Stimulated activated CD4-positive, alpha-beta T cell treated with anti-CD3 and anti-CD28 coated beads, Interleukin-4, amount 100 ng/mL, for 4 hours (primary cell): Measurements from ENCODE around the gene ABCB1.

Source experiments
- DNase-seq, 2 experiments: peaks; one replicate each; pipeline ENCODE4 v3.0.0-alpha.2; 2020

Gene ABCB1

DNA sequence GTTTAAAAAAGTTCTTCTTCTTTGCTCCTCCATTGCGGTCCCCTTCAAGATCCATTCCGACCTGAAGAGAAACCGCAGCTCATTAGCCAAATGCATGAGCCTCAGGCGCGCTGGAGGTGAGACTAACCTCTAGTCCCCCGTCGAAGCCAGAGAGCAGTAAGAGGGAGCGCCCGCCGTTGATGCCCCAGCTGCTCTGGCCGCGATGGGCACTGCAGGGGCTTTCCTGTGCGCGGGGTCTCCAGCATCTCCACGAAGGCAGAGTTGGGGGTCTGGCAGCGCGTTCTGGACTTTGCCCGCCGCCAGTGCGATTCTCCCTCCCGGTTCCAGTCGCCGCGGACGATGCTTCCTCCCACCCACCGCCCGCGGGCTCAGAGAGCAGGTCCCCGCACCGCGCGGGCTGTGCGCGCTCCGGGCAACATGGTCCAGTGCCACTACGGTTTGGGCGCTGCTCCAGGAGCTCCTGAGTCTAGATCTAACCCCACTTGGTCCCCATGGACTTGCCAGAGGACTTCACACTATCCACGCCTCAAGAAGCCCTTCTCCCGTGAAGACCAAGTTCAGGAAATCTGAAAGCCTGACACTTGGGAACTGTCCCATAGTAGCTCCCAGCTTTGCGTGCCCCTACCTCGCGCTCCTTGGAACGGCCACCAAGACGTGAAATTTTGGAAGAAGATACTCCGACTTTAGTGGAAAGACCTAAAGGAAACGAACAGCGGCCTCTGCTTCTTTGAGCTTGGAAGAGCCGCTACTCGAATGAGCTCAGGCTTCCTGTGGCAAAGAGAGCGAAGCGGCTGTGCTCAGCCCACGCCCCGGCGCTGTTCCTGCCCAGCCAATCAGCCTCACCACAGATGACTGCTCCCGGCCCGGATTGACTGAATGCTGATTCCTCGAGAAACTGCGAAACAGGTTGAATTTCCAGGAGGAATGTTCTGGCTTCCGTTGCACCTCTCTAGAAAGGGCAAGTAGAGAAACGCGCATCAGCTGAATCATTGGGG lies at the start of gene ABCB1:
Gene ABCB1 (minus strand): TSS at position 755 of the 995 bp plus-strand sequence. CDS start 700 bp downstream, at position 55.
- peak; percentile 38 to 45 for DNase-seq

GRCh38 chr7:87648316-87648715 lies 47.6 kb upstream of the ABCB1 start:
- DNase-seq = no peak

DNA sequence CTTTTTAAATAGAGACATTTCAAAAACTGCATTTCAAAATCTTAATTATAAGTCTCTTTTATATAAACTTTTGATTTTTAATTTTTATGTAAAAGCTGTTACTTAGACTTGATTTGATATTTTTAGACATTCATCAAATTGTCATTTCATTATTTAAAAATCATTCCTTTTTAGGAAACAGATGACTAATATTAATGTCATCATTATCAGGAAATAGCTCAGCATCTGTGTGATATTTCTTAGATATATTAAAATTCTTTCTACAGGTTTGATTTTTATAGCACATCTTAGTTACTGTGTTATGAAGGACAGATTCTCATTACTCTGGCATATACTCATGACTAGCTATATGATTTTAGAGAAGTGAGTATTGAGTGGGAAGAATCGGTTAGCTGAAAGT lies 44.8 kb upstream of the ABCB1 start:
- no peak for DNase-seq

GRCh38 chr7:87635921-87636320 lies 35.2 kb upstream of the ABCB1 start:
- DNase-seq = no peak

DNA sequence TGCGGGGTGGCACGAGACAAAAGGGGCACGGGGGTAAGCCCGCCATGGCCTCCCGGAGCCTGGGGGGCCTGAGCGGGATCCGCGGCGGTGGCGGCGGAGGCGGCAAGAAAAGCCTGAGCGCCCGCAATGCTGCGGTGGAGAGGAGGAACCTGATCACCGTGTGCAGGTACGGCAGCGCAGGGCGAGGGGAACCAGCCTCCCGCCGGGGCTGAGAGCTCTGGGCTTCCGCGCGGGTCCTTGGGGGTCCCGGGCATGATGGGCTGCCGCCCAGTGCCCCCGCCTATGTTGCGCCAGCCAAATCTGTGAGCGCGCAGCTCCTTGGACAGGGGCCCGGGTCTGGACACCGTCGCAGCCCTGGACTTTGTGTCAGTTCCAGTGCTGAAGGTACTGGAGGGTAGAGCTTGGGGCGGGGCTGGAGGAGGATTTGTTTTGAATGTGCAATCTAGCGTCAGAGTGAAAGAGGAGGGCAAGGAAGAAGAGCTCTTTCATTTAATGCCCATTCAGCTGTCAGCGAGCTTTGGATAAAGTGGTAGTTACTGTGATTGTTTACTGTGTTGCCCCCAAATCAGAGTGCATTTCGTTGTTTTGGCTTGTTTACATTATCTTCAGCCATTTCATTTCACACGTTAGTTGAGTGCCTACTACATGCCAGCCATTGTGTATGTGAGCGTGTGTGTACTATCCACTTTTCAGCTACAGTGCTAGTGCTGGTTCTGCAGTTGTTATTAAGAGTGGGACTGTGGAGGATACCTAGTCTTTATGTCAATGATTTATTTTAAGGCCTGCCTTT lies 28.3 kb upstream of the ABCB1 start:
- peak; percentile 6 to 12 for DNase-seq

DNA sequence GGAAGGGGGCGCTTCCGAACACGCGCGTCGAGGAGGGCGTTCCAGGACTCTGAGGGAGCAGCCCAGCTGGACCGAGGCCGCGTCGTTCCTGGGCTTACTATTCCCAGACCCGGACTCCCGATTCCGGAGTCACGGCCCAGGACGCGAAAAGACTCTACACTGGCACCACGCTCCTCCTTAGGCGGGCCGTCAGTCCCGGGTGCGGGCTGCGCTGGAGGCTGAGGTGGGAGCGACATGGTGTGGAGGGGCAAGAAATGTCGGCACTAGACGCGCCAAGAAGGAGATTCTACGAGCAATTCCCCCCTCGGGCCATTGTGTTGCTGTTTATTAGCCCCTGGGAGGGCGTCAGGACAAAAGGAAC lies 26.9 kb upstream of the ABCB1 start:
- DNase-seq = peak in 1 of 2 experiments; percentile 3

DNA sequence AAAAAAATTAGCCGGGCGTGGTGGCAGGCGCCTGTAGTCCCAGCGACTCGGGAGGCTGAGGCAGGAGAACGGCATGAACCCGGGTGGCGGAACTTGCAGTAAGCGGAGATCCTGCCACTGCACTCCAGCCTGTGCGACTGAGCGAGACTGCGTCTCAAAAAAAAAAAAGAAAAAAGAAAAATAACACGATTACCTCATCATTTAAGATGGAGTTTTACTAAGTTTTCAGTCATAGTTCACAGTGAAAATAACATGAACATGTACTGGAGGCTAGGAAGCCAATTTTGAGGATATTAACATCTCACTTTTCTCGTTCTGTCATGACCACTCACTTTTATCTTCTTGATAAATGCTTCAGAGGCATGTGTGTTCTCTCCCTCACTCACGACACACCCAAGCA lies 24.4 kb upstream of the ABCB1 start:
- DNase-seq = no peak

DNA sequence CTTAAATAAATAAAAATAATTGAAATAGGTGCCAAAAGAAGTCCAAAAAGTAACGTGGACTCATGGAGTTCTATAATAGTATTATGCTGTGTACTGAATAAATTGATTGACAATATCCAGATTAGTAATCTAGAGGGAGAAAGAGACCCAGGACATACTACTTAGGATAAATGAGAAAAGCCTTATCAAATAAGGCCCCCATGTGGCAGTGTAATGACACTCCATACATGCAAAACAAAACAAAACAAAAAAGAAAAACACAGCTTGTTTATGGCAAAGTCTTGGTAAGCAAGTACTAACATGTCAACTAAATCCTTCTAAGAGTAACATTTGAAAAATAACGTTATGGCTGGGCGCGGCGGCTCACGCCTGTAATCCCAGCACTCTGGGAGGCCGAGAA lies 23.9 kb upstream of the ABCB1 start:
- DNase-seq = no peak

DNA sequence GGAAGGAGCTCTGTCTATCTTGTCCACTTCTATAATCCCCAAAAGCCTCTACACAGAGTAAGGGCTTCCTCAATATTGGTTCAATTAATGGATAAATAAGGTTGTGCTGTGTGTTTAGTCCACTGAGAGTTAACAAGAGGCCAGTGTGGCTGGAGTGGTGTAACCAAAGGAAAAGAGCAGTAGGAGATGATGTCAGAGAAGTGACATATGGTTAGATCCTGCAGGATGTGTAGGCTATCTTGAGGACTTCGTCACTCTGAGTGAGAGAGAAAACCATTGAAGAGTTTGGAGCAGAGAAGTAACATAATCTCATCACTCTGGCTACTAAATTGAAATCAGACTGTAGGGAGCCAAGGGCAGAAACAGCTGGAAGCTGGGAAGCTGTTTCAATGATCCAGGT lies 14.5 kb upstream of the ABCB1 start:
- no peak for DNase-seq

DNA sequence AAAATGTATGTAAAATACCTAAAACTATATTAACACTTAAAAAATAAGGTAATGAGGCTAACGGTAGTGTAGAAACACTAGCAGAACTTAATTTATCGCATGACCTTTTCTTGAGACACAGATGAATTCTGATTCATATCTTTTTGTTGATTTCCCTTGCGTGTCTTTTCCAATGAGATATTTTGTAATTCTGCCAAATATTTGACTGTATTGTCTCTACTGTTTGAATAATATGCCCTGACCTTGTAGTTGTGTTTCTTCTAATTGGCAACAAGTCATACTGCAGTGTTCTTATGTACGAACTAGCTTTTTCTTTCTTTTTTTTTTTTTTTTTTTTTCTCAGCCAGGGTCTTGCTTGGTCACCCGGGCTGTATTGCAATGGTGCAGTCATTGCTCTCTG lies 9.2 kb upstream of the ABCB1 start:
- DNase-seq = no peak

GRCh38 chr7:87608431-87608830 lies 7.7 kb upstream of the ABCB1 start:
- no peak for DNase-seq

DNA sequence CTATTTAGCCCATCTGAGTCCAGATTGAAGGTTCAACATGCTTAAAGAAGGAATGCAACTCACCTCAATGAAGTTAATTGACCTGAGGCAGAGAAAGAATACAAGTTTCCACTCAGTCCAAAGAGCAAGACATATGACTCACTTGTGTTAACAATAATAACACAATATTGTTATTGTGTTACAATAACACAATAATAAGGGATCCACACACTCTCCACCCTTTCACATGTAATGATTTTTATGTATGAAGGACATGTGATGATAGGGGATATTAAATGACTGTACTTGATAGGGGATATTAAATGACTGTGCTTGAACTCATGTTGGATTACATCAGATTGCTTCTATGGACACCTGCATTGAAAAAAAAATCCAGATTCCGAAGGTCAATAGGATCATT lies 3.6 kb upstream of the ABCB1 start:
- no peak for DNase-seq

GRCh38 chr7:87599336-87599735 lies 1.3 kb downstream of the ABCB1 start:
- peak; percentile 8 to 34 for DNase-seq

DNA sequence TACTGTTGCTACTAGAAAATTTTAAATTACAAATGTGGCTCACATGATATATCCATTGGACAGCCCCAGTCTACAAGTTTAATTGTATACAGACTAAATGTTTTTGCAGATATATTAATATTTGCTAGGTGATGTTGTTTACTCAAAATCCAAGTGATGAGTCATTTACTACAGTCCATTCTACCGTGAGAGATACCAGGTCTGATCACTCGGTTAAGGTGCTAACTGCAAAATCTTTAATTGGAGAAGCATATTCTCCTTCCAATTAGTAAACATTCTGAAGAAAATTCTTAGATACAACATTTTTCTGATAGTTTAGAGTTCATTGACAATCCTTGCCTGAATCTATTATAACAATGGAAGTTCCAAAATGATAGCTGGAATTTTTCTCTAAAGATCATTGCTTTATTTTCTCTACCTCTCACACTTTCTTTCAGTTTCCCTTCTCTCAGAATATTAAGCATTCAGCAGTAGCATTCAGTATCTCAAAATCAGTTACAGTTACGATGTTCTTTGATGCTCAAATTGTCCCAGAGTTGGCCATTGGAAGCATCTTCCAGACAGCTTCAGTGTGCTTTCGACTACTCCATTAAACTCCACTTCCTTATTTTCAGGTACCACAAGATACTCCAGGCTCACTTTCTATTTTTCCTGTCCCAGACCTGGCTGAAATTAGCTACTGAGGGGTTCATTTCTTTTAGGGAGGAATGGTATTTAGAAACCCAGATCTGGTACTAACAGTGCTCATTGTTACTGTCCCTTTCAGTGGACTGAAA lies 2.3 kb downstream of the ABCB1 start:
- DNase-seq = no peak

GRCh38 chr7:87596696-87597095 lies 4.0 kb downstream of the ABCB1 start:
- DNase-seq = no peak

DNA sequence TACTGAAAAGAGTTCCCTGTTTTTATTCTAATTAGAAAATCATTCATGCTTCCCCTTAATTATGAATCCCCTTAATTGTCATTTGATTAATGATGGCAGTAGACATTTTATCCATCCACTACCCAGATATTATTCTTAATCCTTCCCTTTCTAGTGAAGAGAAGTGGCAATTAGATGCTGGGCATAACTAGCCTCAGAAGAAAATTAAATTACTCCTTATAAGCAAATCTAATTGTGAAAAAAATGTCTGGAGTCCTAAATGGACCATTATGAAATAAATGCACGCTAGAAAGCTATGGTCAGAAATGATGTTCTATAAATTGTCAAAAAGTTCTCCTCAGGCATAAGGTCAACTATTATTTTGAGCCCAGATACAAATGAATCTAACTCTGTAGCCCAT lies 4.5 kb downstream of the ABCB1 start:
- DNase-seq = no peak

- no peak for DNase-seq
Measured at GRCh38 chr7:87592300-87592699, 8.4 kb downstream of the ABCB1 start.

DNA sequence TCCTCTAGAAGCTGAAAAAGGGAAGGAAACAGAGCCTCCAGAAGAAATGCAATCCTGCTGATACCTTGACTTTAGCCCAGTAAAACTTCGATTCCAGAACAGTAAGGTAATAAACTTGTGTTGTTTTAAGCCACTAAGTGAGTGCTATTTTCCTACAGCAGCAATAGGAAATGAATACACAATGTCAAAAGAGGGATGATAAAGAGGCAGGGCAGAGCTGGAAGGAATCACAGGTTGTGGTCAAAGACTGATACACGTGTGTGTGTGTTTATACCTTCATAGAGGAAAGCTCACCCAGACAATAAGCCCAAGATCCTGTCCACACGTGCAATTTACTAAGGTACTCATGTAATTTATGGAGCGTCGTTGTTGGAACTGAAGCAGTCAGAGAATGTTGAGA lies 9.5 kb downstream of the ABCB1 start:
- no peak for DNase-seq

DNA sequence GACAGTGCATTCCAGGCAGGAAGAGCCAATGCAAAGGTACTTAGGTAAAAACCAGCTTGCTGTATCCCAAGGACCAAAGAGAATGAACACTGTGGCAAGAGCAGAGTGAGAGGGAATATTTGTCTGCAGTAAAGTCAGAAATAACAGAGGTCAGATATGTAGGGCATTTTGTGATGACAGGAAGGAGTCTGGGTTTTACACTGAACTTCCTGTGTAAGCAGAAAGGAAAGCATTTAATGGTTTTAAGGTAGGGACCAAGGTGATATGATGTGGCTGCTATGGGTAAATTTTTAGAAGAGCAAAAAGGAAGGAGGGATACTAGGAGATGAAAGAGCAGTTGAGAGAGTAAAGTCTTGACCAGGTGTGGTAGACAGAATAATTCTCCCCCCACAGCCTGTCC lies 10.1 kb downstream of the ABCB1 start:
- no peak for DNase-seq

DNA sequence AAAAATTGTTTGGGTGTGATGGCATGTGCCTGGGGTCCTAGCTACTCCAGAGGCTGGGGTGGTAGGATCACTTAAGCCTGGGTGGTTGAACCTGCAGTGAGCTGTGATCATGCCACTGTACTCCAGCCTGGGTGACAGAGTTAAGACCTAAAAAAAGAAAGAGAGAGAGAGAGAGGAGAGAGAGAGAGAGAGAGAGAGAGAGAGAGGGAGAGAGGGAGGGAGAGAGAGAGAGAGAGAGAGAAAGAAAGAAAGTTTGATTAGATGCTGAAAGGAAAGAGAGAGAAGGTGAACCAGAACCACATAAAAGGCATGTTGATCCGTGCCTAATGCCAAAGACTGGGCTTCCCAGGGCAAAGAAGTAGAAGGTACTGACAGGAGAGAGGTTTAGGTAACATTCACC lies 11.1 kb downstream of the ABCB1 start:
- DNase-seq = no peak

DNA sequence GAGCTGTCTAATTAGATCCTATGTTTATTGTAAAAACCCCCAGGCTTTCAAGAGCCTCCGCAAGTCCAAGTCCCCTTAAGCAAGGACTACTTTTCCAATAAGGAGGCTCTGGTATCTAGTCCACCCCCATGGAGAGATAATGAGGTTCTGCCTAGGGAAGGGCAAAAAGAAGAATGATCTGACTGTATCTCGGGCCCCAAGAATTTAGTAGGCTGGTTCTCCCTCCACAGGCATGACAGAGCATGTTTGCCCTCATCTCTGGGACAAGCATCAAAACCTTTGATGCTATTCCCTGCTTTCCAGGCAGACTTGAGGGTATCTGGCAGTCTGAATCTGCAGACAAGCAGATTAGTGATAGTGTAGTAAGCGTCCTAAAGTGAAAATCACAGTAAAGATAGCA lies 19.0 kb downstream of the ABCB1 start:
- DNase-seq = no peak

DNA sequence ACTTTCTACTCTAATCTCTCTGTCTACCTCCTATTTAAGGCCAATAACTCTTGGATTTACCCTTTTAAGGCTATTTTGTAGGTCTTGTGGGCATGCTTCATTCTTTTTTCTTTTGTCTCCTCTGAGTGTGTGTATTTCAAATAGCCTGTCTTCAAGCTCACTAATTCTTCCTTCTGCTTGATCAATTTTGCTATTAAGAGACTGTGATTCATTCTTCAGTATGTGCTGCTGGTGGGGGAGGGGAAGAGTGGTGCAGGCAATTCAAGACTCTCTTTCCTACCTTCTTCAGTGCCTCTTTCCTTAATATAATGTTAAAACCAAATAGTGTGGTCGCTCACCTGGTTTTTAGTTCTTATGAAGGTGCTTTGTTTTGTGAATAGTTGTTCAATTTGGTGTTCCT lies 20.0 kb downstream of the ABCB1 start:
- no peak for DNase-seq

GRCh38 chr7:87575521-87575920 lies 25.2 kb downstream of the ABCB1 start:
- no peak for DNase-seq
